Mesothelial cell of epicardium (in vitro differentiated cells): ENCODE measurements around the gene GBX2. TPM values are rescaled to one million over a fixed set of nuclear protein-coding genes. Genes with fewer than 3 reads are reported as not detected.

Experiments
- DNase-seq, 2 experiments: peaks; one replicate each; pipeline ENCODE4 v3.0.0; 2021; ENCODE audit warnings: low spot score in 2 of 2; ENCODE audit not compliant: unreplicated experiment in 2 of 2
- H3K27ac Mint-ChIP-seq: 2 replicates; pipeline ENCODE4 v1.8.0; 2021; ENCODE audit warnings: mixed read lengths
- H3K27me3 Mint-ChIP-seq: 2 replicates; pipeline ENCODE4 v1.8.0; 2021; ENCODE audit warnings: low read depth, mixed read lengths
- H3K36me3 Mint-ChIP-seq: 2 replicates; pipeline ENCODE4 v1.8.0; 2021; ENCODE audit warnings: mixed read lengths
- H3K4me1 Mint-ChIP-seq: 2 replicates; pipeline ENCODE4 v1.8.0; 2021; ENCODE audit warnings: mixed read lengths
- H3K4me3 Mint-ChIP-seq: 2 replicates; pipeline ENCODE4 v1.8.0; 2021; ENCODE audit warnings: mild to moderate bottlenecking, moderate library complexity, mixed read lengths
- H3K9me3 Mint-ChIP-seq: 2 replicates; pipeline ENCODE4 v1.8.0; 2021; ENCODE audit warnings: mixed read lengths
- total RNA-seq: library from RNA; stranded (reverse); gene quantifications from 3 replicates; pipeline ENCODE4 v1.2.1, GENCODE V29; 2021
- TF ChIP-seq, protein P1 (sequence below): fragments of 200-600 bp; sonication (generic); IDR thresholded peaks from one replicate; pipeline ENCODE4 v1.5.0; 2021; ENCODE audit warnings: antibody characterized with exemption; ENCODE audit not compliant: unreplicated experiment

GBX2 gene
- total RNA-seq, 1 donor from 2014 or later: 0.40 TPM

DNA sequence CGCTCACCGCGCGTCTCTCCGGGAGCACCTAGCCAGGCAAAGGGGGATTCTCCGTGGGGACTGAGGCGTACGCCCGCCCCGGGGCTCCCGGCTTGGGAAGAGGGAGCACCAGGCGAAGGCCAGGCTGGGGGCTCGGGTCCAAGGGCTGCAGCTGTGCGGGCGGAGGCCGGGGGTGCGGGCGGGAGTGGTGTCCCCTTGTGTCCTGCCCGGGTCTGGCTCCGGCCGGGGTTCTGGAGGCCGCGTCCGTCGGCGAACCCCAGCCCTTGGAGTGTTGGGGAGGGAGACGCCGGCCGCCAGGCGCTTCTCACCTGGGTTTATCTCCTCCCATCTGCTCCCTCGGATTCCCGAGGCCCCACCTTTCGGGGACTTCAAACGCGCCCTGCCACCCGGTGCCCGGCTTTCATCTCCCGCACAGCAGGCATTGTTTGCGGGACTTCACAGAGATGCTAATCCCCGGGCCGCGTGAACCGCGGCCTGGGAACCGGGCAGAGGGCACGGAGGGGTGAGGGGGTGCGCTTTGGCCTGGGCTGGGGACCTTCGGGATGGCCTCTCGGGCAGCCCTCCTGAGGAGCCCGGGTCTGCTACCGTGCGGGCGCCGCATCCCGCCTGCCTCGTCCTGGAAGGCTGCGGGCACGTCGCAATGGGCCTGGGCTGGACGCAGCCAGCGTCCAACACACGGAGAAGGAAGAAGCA, 5.0 kb upstream of the GBX2 start:
- Mint-ChIP-seq H3K27ac (no peak overlapping the region), H3K4me1 (peaks cover 32% of the 10 kb centered on the region), H3K36me3 (no peaks in the 10 kb centered on the region), H3K27me3 (peaks cover 88% of the 10 kb centered on the region), H3K9me3 (no peaks in the 10 kb centered on the region), H3K4me3 (no peak overlapping the region)
- TF ChIP-seq, protein P1, sequence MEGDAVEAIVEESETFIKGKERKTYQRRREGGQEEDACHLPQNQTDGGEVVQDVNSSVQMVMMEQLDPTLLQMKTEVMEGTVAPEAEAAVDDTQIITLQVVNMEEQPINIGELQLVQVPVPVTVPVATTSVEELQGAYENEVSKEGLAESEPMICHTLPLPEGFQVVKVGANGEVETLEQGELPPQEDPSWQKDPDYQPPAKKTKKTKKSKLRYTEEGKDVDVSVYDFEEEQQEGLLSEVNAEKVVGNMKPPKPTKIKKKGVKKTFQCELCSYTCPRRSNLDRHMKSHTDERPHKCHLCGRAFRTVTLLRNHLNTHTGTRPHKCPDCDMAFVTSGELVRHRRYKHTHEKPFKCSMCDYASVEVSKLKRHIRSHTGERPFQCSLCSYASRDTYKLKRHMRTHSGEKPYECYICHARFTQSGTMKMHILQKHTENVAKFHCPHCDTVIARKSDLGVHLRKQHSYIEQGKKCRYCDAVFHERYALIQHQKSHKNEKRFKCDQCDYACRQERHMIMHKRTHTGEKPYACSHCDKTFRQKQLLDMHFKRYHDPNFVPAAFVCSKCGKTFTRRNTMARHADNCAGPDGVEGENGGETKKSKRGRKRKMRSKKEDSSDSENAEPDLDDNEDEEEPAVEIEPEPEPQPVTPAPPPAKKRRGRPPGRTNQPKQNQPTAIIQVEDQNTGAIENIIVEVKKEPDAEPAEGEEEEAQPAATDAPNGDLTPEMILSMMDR: no peak
- no peak for DNase-seq

DNA sequence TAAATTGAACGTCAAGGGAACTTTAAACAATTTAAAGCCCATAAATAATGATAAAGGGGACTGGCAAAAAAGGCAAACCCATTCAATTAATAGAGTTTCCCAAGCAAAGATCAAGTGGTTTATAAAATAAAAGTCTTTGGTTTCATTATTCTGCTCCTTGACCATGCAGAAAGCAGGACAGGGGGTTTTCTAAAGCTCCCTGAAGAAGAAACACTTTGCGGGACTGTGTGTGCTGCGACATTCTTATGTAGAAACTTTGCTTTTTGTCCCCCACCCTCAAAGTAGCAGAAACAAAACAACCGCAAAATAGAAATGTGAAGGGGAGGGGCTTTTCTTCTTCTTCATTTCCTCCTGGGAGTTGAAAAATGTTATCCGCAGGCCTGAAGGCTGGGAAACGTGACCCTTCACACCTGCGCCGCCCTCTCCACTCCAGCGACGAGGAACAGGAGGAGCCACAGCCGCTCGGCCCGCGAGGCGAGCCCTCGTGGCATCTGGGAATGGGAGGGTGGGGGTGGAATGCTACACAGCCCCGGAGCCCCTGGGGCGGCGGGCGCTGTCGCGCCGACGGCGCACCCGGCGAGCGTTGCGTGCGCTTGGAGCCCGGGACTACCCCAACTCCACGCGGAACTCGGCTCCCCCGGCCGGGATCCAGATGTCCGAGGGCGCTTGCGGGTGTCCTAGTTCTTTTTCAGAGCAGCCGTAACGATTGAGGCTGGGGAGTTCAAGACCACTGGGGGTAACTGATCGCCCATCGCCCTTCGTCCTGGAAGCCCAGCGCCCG, 4.3 kb upstream of the GBX2 start:
- H3K4me3 Mint-ChIP-seq: no peak overlapping the region

DNA sequence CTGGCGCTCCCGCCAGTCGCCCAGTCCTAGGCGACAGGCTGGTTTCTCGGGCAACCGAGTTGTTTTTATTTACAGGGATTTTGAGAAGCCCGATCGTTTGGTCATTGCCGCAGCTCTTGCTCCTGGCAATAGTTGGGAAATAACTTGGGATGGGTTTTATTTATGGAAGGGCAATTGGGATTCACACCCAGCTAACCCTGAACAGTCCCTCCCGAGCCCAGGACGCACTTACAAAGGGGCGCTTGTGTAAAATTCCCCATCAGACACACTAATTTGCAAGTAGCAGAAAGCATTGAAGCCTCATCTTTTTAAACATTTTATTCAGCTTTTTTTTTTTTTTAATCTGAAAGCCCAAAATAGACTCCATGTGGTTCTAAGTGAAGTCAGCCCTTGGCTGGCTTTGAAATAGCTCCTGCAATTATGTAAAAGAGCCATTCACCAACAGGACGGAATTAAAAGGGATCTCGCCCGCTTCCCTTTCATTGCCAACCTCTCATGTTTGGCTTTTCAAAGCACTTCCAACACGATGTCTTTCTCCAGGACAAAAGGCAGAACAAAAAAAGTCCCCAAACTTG, 3.6 kb upstream of the GBX2 start:
- TF ChIP-seq, protein P1: no peak
- H3K36me3 Mint-ChIP-seq: no peaks in the 10 kb centered on the region
- peaks cover 87% of the 10 kb centered on the region for H3K27me3 Mint-ChIP-seq
- peaks cover 34% of the 10 kb centered on the region for H3K4me1 Mint-ChIP-seq
- H3K4me3 Mint-ChIP-seq: no peak overlapping the region
- DNase-seq: no peak
- no peaks in the 10 kb centered on the region for H3K9me3 Mint-ChIP-seq
- no peak overlapping the region for H3K27ac Mint-ChIP-seq

More for the DNA sequence above, 4.3 kb upstream of the GBX2 start:
- Mint-ChIP-seq H3K36me3 (no peaks in the 10 kb centered on the region), H3K4me1 (peaks cover 32% of the 10 kb centered on the region), H3K9me3 (no peaks in the 10 kb centered on the region), H3K27me3 (peaks cover 85% of the 10 kb centered on the region), H3K27ac (no peak overlapping the region)
- TF ChIP-seq, protein P1: no peak
- no peak for DNase-seq

DNA sequence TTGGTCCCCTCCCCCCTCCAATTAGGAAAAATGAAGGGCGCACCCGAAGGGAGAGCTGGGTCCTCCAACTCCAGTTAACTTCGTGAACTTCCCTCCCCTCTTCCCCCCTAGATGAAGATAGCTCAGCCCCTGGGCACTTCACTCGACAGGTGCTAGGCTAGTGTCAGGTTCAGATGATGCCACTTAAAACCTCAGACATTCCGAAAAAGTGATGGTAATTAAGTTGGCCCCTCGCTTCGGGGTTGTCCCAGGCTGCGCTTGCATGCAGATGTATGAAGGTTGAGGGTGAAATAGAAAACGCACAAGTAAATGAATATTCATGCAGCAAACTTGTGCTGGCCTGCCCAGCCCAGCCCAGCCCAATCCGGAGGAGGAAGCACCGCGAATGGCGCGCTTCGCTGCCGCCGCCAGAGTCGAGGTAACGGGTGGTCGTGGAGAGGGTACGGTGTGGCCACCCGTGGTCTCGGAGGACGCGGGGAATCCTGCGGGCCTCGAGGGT, 3.0 kb upstream of the GBX2 start:
- H3K27me3 Mint-ChIP-seq: peaks cover 88% of the 10 kb centered on the region
- TF ChIP-seq, protein P1: no peak
- peaks cover 39% of the 10 kb centered on the region for H3K4me1 Mint-ChIP-seq
- DNase-seq: no peak
- no peak overlapping the region for H3K4me3 Mint-ChIP-seq
- H3K9me3 Mint-ChIP-seq: no peaks in the 10 kb centered on the region
- H3K27ac Mint-ChIP-seq: no peak overlapping the region
- H3K36me3 Mint-ChIP-seq: no peaks in the 10 kb centered on the region

DNA sequence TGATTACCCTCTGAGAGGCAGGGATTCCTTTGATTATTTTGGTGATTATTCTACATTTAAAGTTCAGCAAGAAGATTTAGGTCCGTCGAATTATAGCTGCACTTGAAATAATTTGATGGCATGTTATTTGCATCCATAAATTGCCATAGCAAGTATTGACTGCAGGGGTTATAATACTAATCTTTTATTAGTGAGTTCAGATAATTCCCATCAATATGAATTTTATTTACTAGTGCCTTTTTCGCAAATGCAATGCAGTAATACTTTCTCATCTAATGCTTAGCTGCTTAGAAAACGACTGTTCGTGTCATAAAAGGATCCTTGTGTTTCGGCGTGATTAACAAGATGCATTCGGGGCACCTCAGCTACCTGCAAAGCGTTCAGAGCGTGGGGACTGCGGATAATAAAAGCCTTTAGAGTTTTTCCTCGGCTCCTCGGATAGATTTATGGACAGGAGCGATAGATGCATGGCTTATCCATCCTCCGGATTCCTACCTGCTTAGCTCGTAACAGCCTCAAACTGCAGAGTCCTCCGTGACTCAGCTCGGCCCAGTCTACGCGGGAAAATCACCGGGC, 2.5 kb upstream of the GBX2 start:
- Mint-ChIP-seq H3K4me3 (no peak overlapping the region), H3K27me3 (peaks cover 88% of the 10 kb centered on the region), H3K36me3 (no peaks in the 10 kb centered on the region), H3K9me3 (no peaks in the 10 kb centered on the region), H3K27ac (no peak overlapping the region), H3K4me1 (peaks cover 37% of the 10 kb centered on the region)
- DNase-seq: no peak
- TF ChIP-seq, protein P1: no peak
